AG09309 (cell line): ENCODE measurements around the gene CELF4.
A peak's percentile ranks its signal among the peaks of the same experiment; 100 is the strongest.

Experiments used
- DNase-seq: peaks from one replicate; pipeline ENCODE4 v3.0.0-alpha.2; 2010; ENCODE audit warnings: low read depth
- H3K4me3 ChIP-seq: 2 replicates; pipeline ENCODE4 v1.5.1; 2011; ENCODE audit warnings: mild to moderate bottlenecking, low read depth, low read length, moderate library complexity; ENCODE audit not compliant: control insufficient read depth
- TF ChIP-seq, protein P1 (sequence below): IDR thresholded peaks from 2 replicates; pipeline ENCODE4 v1.5.1; 2011; ENCODE audit warnings: mild to moderate bottlenecking, low read depth, low read length, inconsistent platforms; ENCODE audit not compliant: insufficient read depth, control insufficient read depth; ENCODE audit errors: missing control alignments

The CELF4 gene

DNA sequence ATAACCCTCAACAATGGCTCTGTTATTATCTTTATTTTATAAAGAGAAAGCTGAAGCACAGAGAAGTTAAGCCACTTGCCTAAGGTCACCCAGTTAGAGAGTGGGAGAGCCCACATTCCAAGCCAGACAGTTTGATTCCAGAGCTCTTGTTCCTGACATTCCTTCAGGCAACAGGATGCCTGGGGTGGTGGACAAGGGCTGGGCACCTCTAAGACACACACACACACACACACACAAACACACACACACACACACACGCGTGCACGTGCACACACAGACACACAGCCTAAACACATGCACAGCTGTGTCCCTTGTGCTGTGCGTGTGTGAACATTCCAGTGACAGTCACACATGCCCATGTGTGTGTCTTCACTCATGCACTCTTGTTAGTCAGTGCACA is 26.4 kb downstream of the CELF4 start:
- TF ChIP-seq, protein P1, sequence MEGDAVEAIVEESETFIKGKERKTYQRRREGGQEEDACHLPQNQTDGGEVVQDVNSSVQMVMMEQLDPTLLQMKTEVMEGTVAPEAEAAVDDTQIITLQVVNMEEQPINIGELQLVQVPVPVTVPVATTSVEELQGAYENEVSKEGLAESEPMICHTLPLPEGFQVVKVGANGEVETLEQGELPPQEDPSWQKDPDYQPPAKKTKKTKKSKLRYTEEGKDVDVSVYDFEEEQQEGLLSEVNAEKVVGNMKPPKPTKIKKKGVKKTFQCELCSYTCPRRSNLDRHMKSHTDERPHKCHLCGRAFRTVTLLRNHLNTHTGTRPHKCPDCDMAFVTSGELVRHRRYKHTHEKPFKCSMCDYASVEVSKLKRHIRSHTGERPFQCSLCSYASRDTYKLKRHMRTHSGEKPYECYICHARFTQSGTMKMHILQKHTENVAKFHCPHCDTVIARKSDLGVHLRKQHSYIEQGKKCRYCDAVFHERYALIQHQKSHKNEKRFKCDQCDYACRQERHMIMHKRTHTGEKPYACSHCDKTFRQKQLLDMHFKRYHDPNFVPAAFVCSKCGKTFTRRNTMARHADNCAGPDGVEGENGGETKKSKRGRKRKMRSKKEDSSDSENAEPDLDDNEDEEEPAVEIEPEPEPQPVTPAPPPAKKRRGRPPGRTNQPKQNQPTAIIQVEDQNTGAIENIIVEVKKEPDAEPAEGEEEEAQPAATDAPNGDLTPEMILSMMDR: no peak
- H3K4me3 ChIP-seq: no peak overlapping the region
- no peak for DNase-seq

DNA sequence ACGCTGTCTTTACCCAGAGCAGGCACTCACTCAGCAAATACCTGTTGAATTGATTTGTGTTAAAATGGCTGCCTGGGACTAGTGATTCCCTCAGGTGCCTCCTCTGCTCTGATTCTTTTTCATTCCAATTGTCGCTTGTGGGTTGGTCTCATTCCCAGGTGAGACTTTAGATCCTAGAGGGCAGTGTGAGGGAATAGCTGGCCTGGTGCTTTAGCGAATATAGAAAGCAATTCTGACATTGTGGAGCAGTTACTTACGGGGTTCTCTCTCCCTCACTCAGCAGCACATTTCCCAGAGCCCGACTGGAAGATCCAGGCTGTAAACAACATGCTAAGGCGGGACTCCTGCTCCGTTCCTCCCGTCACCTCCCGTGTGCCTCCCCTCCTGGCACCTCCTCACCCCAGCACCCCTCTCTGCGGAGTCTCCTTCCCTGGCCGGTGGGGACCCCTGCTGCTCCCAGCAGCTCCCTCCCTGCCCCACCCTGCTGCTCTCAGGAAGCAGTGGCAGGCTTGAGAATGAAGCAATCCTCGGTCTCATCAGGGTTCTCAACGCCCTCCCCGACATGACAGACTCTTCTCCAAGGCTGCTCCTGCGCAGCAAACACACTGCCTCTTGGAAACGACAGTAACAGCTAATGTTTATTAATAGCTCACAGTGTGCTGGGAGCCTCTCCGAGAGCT is 26.9 kb downstream of the CELF4 start:
- DNase-seq: no peak
- TF ChIP-seq, protein P1: no peak
- no peak overlapping the region for H3K4me3 ChIP-seq

DNA sequence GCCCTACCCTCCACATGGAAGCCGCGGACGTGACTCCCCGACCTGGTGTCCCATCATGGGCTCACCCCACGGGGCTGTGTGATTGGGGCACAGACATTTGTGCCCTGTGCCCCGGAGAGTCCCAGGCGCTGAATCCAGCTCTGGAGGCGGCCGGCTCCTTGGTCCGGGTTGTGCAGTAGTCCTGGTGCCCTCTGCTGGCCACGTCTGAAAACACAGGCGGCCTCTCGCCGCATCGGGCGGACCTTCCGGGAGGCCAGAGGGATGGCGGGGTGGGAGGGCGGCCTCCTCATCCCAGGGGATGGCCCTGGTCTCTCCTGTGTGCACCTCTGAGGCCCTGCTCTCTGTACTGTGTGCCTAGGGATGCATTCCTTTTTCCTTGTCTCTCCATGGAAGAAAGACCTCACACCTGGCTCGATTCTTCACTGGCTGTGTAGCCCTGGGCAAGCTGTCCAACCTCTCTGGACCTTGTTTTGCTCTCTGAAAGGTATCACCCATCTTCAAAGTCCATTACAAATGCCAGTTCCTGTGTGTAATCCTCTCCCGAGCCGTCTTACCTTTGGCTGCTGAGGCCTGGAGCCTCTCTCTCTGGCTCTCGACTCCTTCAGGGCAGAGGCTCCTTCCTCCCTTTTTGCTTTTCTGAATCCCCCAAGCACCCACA is 27.6 kb downstream of the CELF4 start:
- no peak overlapping the region for H3K4me3 ChIP-seq
- peak; percentile 3 for DNase-seq
- TF ChIP-seq, protein P1: peak; percentile 84

DNA sequence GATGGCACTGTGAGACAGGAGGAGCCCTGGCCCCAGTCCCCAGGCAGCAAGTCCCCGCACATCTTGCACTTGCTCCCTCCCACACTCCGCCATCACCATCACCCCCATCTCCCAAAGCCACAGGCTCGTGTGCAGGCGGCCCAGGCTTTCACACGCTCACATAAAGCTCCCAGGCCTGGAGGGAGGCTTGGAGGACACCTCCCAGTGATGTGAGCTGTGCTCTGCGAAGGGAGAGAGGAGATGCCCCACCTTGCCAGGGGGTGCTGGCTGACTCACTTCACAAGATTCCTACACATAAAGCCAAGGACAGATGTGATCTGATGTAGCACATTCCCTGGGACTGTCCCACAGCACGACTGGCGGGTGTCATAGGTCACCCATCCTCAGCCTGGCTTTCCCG is 28.9 kb downstream of the CELF4 start:
- TF ChIP-seq, protein P1: no peak
- H3K4me3 ChIP-seq: no peak overlapping the region

DNA sequence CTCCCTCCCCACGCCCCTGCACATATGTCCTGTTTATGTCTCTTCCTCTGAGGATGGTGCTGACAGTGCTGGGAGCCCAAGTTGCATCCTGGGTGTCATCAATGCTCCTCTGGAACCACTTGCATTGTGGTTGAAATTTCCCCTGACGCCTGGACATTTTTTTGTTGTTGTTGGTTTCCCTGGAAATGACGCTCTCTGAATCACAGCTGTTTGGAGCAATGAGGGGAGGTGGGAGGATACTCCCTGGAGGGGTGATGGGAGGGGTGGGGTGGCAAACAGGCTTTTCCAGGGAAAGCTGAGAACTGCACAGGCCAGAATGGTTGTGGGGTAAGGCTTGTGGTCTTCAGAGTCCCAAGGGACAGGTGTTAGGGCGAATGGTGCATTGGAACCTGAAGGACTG is 29.6 kb downstream of the CELF4 start:
- H3K4me3 ChIP-seq: no peak overlapping the region
- TF ChIP-seq, protein P1: no peak
- no peak for DNase-seq

More for the DNA sequence above, 28.9 kb downstream of the CELF4 start:
- no peak for DNase-seq

DNA sequence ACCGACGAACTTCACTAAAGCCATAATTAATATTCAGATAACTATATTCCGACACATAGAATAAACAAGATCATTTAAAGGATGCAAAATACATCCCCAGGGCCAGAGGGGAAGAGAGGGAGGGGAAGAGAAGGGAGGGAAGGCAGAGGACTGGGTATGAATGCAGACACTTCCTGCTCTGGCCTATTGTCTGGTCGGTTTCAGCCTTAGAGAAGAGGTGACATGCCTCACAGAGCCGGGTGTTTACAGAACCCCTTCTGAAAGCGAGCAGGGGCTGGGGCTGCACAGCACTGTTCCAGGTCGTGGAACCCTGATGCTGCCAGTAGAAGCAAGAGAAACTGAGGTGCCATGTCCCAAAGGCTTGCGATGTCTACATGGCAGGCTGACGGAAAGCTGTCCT is 31.0 kb downstream of the CELF4 start:
- TF ChIP-seq, protein P1: no peak
- no peak for DNase-seq

More for the DNA sequence above, 31.0 kb downstream of the CELF4 start:
- H3K4me3 ChIP-seq: no peak overlapping the region
